HG02840 (cell line): ENCODE data around the gene PIK3R5.

Source experiments
- ATAC-seq: cut with Tn5 transposase; IDR thresholded peaks from one replicate; pipeline ENCODE4 v1.9.1; 2021; ENCODE audit warnings: mild to moderate bottlenecking, moderate library complexity, moderate number of reproducible peaks; ENCODE audit not compliant: unreplicated experiment, low FRiP score

Gene PIK3R5

DNA sequence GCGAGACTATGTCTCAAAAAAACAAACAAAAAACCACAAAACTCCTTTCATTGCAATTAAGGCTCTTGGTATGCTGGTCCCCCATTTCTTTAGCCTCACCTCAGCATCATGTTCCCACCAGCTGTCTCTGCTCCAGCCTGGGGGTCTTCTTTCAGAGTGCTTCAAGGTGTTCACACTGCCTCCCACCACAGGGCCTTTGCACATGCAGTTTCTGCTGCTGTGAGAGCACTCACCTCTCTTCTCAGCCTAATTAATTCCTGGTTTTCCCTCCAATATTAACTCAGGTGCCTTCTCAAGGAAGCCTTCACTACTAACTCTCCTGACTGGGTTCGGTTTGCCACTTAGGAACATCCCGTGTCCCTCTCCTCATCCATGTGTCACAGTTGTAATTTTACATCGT, 82.2 kb downstream of the PIK3R5 start:
- no peak for ATAC-seq

DNA sequence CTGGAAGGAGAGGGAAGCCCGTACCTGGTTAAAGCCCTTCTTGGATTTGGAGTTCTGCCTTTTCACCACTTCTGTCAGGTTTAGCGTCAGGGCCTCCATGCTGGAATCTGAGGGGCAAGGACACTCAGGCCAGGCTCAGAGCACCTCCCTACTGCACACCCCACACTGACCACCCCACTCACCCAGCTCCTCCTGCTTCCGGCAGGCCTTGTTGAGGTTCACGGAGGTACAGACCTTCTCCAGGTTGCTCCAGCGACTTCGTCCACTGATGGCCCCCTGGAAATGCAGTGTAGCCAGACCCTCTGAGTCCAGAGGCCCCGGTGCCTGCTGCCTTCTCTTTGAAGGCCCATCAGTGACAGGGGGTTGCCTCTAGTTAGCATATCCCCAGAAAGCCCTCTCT, 83.9 kb downstream of the PIK3R5 start:
- ATAC-seq: no peak

DNA sequence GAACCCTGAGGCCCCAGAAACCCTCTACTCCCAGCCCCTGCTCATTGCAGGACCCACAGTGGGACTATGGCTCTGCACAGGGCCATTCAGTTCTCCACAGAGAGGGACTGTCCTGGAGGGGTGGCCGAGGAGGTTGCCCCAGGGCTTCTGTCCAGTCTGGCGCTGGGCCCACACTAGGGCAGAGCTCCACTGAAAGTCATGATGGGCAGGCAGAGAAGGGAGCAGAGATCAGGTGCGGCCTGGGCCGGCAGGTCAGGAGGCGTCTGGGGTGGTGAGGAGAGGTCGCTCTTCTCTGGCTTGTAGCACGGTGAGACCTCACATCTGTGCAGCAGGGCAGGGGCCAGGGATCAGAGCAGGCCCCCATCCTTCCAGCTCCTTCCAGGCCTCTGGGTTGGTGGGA, 85.0 kb downstream of the PIK3R5 start:
- no peak for ATAC-seq

DNA sequence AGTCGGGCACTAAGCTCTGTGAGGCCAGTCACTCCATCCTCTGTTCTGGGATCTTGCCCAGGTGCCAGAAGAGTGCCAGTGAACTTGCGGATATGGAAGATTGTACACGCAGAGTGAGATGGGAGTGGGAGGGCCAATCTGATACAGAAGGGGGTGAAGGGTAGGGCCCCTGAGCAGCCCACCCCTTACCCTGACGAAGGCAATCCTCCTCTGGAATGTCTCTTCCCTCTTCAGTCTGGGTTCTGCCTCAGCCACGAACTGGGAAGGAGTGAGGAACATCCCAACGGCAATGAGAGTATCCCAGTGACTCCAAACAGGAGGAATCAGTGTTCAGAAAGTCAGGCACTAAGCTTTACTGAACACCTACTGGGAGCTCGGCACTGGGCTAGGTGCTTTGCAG, 86.1 kb downstream of the PIK3R5 start:
- ATAC-seq: no peak

DNA sequence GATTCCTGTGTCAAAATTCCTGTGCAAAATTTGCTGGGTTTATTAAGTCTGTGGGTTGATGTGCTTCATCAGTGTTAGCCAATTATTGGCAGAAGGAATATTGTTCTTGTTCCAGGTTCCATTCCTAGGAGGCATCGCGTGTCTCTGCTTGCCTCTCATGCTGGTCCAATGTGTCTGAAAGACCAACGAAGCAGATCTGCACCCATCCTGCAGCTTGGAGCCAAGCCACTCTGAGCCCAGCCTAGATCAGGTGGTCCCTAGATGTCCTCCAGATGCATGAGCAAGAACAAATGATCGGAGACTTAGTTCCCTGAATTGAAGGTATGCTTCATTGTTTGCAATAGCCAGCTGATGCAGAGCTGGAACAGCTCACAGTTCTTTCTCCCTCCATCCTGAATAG, 87.5 kb downstream of the PIK3R5 start:
- ATAC-seq: no peak

DNA sequence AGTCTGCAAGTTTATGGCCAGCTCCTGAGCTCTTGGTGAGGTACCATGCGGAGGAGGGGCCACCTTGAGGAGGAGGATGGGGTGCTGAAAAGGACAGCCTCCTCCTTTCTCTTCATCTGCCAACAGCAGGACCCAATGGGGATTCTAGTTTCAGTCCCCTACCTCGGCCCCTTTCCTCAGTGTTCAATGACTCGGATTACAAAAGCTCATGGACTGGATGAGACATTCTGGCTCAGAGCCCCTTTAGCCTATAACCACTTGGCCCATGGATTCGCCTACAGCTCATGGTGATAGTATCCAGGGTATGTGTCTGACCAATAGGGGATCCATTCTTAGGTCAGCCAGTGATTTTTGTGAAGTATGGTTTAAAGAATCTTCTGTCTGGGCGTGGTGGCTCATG, 89.5 kb downstream of the PIK3R5 start:
- no peak for ATAC-seq

DNA sequence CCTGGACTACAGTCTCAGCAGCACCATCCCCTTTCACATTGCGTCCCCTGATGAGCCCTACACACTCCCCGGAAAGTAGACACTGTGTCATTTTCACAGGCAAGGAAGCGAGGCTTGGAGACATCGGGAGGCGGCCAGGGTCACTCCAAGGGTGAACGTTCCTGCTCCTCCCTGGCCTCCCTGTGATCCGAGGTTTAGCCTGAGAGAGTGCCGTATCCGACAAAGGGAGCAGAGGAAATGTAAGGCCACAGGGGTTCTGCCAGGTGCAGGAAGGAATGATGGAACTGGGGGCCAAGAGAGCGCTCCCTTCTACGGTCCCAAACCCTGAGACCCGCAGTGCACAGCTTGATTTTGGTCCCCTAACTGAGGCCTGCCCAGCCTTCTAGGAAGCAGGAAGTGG, 90.1 kb downstream of the PIK3R5 start:
- ATAC-seq: no peak

DNA sequence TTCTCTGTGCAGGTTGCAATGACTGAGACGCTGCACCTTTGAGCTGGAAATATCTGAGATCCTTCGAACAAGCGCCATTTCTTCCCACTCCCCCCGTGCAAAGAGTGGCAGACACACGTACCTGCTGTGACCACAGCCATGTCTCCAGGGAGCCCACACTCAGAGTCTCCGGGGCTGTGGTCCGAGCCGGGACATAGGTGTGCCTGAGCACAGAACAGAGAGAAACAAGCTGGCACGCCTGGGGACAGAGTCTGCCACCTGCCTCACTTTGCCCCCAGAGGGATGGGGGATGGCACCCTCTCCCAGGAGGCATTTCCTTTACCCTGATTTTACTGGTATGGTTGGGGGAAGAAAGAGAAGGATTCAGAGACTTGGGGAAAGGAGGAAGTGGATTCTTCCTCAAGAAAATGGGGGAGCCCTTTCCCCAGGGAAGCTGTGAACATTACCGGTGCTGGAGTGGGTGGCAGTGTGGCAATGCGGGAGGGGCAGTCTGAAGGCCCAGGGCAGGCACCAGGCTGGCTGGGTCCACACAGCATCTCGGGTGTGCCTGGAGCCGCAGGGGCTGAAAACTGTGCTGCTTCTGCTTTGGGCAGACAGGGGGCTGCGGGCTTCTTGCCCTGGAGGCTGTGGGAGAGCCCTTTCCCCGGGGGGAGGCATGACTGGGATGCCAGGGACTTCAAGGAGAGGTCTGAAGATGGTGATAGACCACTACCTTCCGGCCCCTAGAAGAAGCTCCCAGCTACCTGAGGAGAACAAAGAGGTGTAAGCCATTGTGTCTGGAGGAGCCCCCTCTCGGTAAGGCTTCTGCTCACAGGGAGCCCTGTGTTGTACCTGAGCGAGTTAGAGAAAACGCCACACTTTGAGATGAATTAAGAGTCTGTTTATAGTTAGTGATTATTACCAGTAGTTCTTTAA, 91.4 kb downstream of the PIK3R5 start:
- no peak for ATAC-seq

DNA sequence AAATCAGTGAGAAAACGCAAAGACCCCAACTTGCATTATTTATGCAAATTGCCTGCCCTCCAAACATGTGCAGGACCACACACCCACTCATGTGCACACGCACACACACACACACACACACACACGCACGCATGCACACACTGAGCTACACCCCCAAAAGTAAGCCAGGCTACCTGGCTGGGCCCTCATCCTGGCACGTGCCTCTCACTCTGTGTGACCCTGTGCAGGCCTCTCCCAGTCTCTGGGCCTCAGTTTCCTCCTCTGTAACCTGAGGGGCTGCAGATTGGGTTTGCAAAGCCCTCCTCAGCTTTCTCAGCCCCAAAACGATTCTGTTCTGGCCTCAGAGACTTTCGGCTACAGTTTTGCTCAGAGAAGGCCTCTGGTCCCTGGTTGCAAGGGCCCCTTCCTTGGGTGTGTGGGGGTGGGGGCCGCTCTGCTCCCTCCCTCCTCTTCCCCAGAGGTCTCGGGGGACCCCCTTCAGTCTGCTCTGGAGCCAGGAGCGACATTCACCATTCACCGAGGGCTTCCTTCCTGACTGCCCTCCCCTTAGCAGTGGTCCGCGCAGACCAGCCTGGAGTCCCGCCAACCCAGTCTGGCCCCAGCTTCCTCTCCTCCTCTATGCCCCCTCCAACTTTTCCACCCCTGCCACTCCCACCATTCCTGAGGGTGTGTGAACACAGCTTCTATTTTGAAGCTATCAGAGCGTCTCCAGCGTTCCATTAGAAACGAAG, 92.6 kb downstream of the PIK3R5 start:
- ATAC-seq: no peak

DNA sequence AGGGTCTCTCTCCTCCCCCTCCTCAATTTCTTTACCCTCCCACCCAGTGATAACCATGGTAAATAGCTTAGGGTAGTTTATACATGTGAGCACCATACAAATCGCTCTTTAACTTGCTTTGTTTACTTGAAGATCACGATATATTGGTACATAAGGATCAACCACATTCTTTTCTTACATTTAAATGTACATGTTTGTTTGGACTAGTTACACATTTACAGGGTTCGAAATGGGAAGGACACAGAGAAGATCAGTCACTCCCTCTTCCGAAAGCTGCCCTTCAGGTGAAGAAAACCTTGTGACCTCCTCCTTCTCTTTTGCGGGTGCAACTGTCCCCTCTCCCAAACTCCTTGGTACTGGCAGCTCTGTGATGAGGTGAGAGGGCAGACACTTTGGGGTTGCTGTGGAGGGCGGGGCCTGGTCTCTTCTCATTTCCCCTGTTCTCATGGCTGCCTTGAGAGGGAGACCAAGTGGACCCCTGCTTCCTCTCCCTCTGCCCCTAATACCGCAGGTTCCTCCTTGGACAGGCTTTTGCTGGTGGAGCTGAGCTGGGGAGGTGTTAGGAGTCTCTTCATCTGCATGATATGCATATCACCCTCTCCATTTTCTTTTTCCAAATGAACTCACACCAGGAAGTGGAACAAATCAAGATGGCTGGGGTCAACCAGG, 93.3 kb downstream of the PIK3R5 start:
- no peak for ATAC-seq

DNA sequence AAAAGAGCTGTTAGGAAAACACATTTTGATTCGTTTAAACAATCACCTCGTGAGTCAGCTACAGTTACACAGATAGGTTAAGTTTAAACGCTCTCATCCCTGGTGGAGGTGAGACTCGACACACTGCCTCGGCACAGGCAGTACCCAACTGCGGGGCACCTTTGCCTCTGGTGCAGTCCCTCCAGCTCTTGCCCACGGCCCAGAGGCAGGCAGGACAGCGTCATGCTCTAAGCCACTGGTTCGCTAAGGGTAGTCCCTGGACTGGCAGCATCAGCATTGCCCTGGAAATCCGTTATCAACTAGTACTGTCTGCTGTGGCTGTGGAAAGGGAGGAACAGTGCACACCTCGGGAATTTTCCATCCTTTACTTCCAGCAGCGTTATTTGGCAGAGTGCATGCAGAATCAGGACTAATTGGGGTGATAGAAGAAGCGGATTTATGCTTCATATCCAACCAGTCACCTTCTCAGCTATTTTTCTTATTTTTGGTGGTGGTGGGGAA, 94.4 kb downstream of the PIK3R5 start:
- ATAC-seq: no peak

DNA sequence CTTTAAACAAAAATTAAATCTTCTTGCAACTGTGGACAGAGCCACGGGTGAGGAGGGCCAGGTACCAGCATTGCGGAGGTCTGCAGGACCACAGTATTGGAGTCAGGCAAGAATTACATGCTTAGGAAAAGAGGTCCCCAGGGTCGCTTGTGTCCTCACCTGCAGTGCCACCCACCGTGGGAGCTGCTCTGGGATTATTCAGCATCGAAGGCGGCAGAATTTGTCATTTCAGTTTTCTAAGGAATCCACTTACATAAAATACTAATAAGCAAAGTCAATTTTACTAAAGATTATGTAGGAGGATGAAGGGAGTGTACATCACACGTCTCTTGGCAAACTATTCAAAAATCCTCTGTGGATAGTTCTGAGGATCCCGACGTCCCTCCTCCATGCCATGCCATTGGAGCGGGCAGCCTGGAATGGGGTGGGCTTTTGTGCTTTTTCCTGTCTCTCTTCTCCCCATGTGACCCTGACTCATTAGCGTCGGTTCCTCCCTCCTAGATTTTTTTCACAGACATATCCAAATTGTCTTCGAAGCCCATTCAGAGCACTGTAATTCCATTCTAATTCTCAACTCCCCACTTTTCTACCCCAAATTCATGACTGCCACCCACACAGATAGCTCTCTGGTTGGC, 95.0 kb downstream of the PIK3R5 start:
- no peak for ATAC-seq

DNA sequence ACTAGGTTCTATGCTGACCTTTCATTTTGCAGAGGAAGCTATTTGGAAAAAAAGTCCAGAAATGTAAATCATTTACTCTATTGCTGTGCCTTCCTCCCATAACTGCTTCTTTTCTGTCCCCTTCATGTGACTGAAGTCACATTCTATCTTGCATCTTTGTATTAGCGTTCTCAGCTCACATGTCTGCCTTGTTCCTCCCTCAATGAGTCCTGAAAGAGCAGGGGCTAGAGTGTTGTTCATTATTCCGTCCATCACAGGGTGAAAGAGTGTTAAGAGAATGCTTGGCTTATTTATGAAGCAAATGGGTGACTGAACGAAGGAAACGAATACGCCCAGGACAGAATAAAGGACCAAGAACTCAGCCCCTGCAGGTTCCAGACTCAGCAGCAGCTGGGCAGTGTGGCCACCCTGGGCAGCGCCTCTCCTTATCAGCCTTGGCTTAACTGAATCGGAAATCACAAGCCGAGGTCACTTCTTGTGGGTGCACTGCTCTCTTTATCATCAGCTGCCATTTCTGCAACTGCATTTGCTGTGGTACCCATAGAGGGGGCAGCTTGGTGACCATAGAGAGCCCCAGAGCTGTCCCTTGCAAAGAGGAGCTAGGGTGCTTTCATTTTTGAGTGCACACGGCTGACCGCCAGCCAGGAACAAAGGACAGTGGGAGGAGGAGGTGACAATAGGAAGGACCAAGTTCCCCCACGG, 96.2 kb downstream of the PIK3R5 start:
- no peak for ATAC-seq

DNA sequence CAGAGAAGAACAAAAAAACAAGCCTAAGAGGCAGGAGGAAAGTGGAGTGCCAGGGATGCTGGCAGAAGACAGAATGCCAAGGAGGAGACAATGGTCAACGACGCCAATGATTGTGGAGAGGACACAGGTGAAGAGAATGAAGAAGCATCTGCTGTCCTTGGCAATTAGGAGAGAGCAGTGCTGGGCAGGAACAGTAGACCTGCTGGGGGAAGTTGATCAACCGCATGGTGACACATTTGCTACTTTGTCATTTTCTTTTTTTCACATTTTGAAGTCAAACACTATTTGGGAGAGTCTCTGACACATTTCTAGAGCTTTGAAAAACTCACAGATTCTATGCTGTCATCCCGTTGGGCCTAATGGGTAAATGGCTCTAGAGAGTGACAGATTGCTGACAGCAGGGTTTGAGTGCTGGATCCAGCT, 97.0 kb downstream of the PIK3R5 start:
- no peak for ATAC-seq

DNA sequence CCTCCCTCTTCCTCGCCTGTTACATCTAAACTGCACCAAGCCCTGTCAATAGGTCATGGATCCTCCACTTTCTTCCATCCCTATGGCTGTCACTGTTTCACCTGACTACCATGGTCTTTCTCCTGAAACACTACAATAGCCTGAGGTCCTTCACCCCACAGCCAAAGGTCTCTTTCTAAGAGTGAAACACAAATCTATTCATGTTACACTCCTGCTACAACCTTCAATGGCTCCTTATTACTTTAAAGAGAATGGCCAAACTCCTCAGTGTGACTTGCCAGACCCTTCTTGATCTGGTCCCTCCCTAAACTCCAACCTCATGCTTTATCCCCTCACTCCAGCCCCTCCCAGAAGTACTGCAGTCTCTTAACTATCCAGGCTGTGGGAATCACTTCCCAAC, 97.4 kb downstream of the PIK3R5 start:
- ATAC-seq: no peak

DNA sequence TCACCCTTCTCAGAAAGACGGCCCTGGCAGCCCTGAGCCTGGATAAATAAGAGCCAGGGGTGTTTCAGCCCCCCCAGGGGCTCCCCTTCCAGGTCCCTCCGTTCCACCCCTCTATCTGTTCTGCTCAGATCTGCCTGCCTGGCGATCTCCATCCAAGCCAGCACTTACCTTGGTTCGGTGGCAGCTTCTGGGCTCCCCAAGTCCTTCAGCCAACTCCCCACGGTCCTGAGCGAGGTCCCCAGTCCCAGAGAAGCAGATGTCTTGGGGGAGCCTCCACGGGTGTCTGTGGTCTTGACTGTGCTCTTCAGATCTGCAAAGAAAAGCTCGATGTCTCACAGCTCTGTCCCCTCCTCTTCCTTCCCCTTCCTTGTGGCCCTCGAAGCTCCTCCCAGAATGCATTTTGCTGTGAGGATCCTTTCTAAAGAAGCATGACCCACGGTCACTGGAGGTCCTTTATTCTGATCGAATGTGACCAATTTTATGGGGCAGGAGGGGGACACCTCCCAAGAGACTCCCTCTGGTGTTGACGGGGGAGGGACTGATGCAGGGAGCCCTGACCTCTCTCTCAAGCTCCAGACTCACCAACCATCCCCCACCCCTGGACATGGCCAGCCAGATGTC, 98.0 kb downstream of the PIK3R5 start, which contains the start of gene PIK3R6:
Gene PIK3R6 (minus strand): TSS at position 314 of the 621 bp plus-strand sequence. CDS start 17,880 bp downstream, outside the sequence.
- no peak for ATAC-seq

DNA sequence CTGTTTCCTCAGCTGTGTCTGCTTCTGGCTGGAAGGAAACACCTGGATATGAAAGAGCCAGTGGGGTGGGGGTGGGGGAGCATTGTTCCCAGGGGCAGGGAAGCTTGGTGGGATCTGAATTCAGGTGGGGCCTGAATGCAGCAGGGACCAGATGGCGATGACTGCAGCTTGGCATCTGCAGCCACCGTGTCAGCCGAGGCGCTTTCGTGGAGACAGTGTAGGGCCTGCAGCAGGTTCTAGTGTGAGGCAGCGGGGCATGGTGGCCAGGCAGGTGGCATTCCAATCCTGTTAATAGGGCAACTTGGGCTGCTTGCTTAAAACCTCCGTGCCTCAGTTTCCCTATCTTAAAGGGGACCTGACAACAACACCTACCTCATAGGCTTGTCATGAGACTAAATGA, 99.7 kb downstream of the PIK3R5 start:
- no peak for ATAC-seq

DNA sequence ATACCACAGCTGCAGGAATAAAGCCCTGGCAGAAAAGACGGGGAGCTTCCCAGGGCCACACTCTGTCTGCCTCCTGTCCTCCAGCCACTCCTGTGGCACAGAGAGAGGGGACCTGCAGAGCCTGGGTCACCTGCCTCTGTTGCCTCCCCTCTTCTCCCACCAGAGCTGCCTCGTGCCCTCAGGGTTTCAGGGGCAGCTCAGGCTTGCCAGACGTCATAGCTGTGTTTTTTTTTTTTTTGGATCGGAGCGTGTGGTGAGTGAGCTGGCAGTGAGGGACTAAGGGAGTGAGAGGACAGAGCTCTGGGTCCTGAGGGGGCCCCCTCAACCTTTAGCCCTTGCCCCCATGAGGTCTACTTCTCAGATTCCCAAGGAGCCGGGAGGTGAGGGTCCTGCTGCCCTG, 100.1 kb downstream of the PIK3R5 start:
- no peak for ATAC-seq
